B cell (primary cell): ENCODE measurements around the gene SMTN.

Source experiments
- CTCF ChIP-seq: fragments of 200-600 bp; IDR thresholded peaks from one replicate; pipeline ENCODE4 v1.8.0; 2022; ENCODE audit warnings: antibody characterized with exemption, mild to moderate bottlenecking
- EZH2 ChIP-seq: IDR thresholded peaks from 2 replicates; pipeline ENCODE4 v1.6.1; 2012; ENCODE audit warnings: borderline replicate concordance, low read depth, mild to moderate bottlenecking, moderate library complexity, low read length; ENCODE audit not compliant: insufficient read depth, poor library complexity, severe bottlenecking

GRCh38 chr22:31138126-31138525 lies 57.0 kb downstream of the SMTN start:
- TF ChIP-seq CTCF: no peak
- no peak for TF ChIP-seq EZH2
